K562 treated with DMSO at 1 percent for 48 hours (cell line): ENCODE data around the gene MFSD2B. TPM values are rescaled to one million over a fixed set of nuclear protein-coding genes. Genes with fewer than 3 reads are reported as not detected.

ENCODE experiments used
- total RNA-seq: library from RNA; unstranded; fragments of 300-600 nt; gene quantifications from 2 replicates; pipeline ENCODE4 v1.2.3, GENCODE V29; 2022; ENCODE audit warnings: low replicate concordance; ENCODE audit errors: extremely low read depth

MFSD2B gene, protein sequence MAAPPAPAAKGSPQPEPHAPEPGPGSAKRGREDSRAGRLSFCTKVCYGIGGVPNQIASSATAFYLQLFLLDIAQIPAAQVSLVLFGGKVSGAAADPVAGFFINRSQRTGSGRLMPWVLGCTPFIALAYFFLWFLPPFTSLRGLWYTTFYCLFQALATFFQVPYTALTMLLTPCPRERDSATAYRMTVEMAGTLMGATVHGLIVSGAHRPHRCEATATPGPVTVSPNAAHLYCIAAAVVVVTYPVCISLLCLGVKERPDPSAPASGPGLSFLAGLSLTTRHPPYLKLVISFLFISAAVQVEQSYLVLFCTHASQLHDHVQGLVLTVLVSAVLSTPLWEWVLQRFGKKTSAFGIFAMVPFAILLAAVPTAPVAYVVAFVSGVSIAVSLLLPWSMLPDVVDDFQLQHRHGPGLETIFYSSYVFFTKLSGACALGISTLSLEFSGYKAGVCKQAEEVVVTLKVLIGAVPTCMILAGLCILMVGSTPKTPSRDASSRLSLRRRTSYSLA
- total RNA-seq = not detected in 2 replicates

DNA sequence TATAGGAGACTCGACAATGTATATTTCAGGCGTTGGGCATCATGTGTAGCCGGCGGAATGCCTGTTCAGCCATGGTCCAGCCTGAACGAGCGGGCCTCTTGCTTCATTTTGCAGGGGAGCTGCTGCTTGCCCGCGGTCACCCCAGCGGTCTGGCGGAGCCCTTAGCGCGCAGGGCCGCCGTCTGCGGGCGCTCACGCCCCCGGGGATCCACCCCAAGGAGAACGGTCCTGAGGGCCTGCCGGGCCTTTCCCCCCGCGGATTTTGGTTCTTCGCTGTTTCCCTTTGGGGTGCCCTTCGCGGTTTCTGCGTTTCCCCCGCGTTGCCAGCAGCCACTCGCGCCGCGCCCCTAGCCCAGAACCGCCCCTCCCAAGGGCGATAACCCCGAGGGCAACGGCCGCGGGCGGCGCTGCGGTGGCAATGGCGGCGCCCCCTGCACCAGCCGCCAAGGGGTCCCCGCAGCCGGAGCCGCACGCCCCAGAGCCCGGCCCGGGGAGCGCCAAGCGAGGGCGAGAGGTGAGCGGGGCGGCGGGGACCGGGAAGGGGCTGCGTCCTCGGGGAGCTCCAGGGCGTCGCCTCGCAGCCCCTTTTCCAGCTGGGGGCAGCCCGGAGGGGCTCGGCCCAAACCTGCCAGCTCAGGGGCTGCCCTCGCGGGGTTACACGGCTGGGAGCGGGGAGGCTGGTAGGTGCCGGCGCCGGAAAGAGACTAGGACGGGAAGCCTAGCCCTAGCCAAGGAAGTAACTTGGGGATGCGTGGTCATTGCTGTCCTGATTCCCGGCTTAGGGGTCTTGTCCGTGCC, at the start of gene MFSD2B:
Gene MFSD2B (plus strand): TSS at position 406 of the 797 bp plus-strand sequence. CDS start 12 bp downstream, at position 418.

DNA sequence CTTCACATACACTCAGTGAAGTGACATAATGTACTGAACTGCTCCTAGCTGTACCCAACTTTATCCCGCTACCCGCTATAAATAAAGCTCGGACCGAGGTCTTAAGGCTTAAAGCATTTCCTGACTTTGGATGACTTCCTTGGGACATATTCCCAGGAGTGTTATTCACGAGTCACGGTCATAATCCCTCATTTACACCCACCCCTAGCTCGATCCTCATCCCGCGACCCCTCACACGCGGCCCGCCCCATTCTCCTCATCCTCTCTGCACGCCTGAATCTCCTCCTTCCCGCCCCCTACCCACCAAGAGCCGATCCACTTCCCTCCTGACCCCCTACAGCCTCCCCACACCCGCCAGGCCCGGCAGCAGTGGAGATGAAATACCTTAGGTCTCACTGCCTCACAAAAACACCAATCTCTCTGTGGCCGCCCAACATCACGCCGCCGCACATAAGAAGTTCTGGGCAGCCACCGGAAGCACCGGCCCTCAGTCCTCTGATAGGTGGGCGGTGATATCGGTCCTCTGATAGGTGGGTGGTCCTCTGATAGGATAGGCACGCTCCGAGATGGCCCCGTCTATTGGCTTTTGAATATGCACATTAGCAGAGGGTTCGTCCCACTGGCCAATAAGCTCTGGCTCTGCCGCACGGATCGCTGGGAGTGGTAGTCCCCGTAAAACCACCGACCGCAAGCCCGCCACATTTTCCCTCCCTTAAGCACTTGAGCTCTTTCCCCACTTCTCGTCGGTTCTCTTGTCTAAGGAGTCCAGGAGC, 37.2 kb downstream of the MFSD2B start, which contains the start of gene WDCP:
Gene WDCP (minus strand): TSS at position 462 of the 773 bp plus-strand sequence. CDS start 7,897 bp downstream, outside the sequence.

DNA sequence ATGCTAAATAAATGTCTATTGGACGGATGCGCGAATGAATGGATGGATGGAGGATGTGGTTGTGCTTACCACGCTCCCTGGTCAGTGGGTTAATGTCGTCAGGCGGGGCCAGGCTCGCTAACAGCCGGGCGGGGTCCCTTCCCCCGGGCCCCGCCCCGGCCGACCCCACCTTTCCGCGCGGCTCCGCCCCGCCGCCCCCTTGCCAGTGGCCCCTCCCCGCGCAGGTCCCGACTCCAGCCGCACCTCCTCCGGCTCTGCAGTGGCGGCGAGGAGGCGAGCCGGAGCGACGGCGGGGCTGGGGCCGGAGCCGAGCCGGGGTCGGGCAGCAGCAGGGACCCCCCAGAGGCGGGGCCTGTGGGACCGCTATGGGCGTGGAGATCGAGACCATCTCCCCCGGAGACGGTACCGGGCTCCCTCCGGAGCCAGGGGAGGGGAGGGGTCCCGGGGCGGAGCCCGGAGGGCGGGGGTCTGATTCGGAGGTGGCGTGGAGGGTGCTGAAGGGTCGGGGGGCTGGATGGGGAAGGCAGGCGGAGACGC, 39.7 kb downstream of the MFSD2B start, which contains the start of gene FKBP1B:
Gene FKBP1B (plus strand): TSS at position 257 of the 537 bp plus-strand sequence. CDS start 109 bp downstream, at position 366.

Other genes with a start within 250 kb of the MFSD2B start
- not detected in 2 replicates for gene ATAD2B, start 83.0 kb upstream of the MFSD2B start, total RNA-seq
- gene UBXN2A, start 69.6 kb upstream of the MFSD2B start, total RNA-seq = not detected in 2 replicates
- not detected in 2 replicates for gene WDCP, start 37.3 kb downstream of the MFSD2B start, total RNA-seq
- gene FKBP1B, start 39.7 kb downstream of the MFSD2B start, total RNA-seq = not detected in 2 replicates
- not detected in 2 replicates for gene SF3B6, start 66.2 kb downstream of the MFSD2B start, total RNA-seq
- gene TP53I3, start 74.7 kb downstream of the MFSD2B start, total RNA-seq = not detected in 2 replicates
- gene PFN4, start 113.2 kb downstream of the MFSD2B start, total RNA-seq = not detected in 2 replicates
- not detected in 2 replicates for gene FAM228B, start 113.4 kb downstream of the MFSD2B start, total RNA-seq
- gene FAM228A, start 165.0 kb downstream of the MFSD2B start, total RNA-seq = not detected in 2 replicates